HG03139 (cell line): Measurements from ENCODE around the gene ABCG1.

Experiments
- ATAC-seq: cut with Tn5 transposase; IDR thresholded peaks from one replicate; pipeline ENCODE4 v1.9.1; 2021; ENCODE audit not compliant: unreplicated experiment

The ABCG1 gene

DNA sequence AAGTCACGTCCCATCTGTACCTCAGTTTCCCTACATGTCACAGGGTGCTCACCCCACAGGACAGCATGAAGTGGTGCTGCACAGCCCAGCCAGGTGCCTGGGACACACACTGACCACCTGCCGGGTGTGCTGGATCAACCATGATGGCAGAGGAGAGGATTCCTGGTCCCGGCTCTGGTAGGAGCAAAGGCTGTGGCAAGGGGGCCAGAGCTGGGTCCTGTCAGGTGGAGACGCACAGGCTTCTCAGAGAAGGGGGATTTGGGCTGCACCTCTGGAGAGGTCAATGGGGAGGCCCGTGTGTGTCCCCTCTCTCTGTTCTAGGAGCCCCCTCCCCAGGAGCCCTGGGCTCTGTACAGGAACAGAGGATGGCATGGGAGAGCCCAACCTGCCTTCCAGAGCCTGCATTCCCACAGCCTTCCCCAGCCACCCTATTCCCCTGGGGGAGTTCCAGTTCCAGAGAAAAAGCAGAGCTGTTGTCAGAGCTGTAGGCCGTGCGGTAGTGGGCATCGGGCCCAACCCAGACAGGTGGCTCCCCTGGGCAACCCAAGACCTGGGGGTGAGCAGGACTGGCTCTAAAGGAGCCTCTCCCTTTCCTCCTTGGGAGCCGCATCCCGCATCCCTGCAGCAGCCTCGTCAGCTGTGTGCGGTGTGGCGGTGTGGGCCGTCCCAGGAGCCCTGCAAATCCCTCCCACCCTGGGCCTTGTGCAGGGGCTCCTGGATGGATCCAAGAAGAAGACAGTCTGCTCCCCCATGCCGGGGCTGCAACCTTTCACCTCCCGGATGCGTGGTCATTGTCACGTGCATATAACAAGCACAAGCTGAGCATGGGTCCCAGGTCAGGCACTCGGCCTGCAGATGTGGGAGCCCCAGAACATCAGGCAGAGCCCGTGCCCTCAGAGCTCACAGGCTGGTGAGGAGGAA lies 99.1 kb downstream of the ABCG1 start:
- ATAC-seq: no peak

DNA sequence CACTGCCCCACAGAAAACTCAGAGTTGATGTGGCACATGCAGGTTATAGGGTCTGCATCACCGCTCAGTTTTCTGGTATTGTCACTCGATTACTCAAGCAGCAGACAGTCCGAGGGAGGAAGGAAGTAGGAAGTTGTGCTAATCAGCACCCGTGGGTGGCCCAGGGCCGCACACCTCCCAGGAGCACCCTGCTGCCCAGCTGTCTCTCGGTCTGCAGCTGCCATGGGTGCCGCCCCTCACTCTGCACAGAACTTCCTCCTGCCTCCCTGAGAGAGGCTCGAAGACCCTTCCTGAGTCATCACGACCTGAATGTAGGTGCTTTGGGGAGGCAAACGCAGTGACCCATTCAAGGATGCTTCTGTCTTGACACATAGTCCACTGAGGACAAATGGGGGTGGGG lies 100.4 kb downstream of the ABCG1 start:
- no peak for ATAC-seq

DNA sequence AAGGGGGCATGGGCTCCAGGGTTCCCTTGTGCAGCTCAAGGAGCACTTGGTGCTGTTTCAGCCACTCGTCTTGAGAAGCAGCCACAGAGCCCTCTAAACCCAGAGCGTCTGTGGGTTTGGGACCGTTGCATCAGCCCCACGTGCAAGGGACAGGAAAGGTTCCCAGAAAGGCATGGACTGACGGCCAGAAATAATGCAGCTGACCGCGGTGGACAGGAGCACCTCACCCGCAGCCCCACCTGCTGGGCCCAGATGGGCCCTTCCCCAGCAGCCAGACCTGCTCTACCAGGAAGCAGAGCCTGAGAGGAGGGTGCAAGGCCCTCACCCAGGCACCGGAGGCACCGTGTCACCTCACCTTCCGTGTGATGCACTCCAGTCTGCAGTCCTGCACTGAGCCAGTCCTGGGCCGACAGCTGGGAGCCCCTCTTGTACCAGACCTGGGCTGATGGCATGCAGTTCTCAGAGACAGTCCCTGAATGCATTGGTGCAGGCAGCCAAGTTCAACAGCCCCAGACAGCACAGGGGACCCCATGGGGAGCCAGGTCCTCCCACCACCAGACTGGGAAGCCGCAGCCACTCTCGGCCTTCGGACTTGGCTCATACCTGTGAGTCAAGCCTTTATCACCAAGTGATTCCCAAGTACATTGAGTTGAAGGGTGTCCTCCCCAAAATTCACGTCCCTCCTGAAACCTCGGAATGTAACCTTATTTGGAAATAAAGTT lies 101.1 kb downstream of the ABCG1 start:
- ATAC-seq: no peak

DNA sequence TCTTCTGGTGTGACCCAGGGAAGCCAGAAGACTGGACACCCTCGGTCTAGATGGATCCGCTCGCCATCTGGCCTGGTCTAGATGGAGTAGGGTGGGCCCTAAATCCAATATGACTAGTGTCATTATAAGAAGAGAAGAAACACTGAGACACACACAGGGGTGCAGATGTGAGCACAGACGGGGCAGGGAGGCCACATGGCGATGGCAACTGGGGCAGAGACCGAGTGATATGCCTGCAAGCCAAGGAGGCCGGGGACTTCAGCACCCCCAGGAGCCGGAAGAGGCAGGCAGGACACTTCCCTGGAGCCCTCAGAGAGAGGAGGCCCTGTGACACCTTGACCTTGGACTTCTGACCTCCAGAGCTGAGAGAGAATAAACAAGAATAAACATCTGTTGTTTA lies 101.9 kb downstream of the ABCG1 start:
- ATAC-seq: no peak

DNA sequence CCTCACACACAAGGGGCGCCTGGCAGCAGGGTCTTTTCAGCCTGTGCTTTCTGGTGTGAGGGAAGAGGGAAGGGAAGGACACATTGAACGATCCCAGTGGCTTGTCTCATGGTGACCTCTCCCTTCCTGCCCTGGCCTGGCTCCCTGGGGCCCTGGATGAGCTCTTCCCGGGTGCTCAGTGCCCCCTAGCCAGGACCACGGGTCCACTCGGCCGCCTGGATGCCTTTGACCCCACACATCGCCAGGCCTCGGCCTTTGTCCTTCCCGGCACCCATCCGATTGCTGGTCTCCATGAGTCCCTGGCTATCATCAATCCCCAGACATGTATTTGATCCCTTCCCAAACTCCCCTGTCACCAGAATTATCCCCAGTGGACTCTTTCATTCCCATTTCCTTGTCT lies 102.3 kb downstream of the ABCG1 start:
- ATAC-seq: no peak

DNA sequence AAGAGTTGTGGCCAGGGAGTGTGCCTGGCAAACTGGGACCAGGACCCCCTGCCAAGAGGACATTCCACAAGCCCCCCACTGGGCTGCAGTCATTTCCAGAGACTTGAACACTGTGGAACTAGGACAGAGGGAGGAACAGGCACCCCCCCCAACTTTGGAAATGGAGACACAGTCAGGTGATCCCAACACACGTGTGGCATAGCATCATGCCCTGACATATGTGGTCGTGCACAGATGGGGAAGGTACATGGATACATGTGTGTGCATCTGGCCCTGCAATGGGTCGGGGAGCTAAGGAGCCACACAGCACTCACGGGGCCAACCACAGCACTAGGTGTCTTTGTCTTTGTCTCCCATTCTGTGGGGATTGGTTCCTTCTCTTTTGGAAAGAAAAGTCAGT lies 102.9 kb downstream of the ABCG1 start:
- no peak for ATAC-seq

DNA sequence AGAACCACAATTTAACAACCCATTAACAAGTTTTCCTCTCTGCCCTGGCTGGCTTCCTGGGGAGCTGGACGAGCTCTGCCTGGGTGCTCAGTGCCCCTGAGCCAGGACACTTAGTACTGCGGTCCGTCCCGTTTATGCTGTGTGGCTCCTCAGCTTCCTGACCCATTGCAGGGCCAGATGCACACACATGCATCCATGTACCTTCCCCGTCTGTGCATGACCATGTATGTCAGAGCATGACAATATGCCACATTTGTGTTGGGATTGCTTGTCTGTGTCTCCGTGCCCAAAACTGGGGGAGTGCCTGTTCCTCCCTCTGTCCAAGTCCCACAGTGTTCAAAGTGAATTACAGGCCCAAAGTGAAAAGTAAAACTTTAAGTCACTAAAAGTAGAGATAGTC lies 106.0 kb downstream of the ABCG1 start:
- ATAC-seq: no peak

DNA sequence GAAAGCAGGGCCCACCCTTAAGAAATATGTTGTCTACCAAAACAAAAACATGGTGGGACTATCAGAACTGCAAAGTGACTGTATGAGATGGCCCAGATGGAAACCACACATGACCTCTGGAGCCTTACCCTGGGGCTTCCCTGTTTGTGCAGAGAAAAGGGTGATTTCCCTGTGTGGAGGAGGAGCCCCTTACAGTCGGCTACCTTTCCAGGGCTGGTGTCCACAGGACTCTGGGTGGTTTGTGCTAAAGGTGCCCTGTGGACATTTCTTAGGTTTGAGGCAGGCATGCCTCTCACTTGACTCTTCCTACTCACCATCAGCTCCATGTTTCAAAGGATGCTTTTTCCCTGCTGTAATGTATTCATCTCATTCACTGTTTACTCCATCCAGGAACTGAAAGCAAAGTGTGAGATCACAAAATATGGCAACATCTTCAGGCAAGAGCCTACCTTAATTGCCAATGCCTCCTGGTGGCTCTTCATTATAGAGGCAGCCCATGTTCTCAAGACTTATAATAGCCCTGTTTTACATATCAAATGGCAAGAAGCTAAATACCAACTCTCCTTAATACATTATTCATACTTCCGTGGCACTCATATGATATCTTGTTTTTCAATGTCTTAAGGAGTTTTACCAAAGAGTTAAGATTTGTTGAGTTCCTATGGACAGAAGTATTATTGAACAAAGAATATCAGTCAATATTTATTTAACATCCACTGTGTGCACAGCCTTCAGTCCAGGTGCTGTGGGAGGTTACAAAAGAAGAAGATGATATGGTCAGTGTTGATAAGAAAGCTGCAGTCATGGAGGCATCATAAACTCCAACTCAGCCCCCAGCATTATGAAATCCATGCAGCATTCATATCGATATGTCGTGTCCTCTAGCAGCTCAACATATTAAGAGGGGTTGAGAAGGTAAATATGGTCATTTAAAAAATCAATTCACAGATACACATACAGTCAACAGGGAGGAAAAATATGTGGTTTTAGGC lies 111.7 kb downstream of the ABCG1 start:
- ATAC-seq: no peak

DNA sequence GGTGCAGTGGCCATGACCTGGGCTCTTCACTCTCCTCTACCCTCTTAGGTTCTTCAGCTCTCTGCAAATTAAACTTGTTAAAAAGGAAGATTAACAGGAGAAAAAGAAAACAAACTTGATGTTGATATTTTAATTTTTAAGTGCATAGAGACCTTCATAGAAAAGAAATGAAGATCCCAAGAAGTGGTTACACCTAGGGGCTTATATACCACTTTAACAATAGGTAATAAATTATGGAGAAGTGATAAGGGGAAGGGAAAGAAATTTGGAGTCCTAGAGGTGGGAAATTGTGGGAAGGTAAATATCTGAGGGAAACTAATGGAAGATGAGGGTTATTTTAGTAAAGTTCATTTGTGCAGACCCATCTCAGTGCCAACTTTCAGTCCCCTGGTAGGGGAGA lies 112.7 kb downstream of the ABCG1 start:
- ATAC-seq: no peak

DNA sequence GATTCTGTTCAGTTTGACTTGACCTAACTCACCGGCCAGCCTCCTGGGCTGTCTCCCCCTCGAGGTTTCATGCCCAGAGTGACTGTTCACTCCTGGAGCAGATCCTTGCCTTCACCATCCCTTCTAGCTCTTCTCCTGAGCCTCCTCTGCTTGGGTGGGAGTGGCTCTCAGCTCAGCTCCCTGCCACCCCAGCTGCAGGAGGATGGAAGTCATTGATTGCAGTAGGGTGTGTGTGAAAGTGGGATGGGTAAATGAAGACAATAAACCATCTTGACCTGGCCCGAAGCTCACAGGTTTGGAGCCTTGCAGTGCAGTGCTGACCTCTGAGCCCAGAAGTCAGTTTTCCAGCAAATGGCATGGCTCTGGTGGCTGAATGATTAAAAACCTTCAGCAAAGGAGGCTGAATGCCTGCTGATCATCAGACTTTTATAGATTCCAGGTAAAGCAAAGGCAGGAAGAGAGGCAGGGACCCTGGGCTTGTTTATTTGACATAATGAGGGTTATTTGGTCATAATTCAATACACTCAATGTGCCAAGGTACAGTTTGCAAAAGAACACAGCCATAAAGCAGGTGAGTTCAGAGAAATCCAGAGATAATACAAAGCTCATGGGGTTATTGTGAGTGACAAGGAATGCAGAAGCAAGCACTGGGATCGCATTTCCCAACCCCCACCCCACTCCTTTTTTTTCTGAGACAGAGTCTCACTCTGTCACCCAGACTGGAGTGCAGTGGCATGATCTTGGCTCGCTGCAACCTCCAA lies 113.8 kb downstream of the ABCG1 start:
- ATAC-seq: no peak

DNA sequence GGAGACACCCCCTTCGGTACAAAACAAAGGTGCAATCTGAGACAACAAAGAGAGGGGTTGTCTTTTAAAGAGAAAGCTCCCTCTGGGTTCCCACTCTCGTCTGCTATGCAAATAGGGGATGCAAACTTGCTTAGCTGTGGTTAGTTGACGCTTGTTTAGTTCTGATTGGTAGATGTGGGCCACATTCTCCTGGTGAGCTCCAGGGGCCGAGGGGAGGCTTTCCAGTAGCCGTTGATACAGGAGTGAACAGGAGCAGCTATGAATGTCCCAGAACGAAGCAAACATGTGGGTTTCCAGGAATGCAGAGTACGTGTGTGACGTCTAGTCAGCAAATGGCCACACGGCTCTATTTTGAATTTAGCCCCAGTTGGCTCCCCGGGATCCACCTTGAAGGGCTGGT lies 117.1 kb downstream of the ABCG1 start:
- ATAC-seq: no peak

DNA sequence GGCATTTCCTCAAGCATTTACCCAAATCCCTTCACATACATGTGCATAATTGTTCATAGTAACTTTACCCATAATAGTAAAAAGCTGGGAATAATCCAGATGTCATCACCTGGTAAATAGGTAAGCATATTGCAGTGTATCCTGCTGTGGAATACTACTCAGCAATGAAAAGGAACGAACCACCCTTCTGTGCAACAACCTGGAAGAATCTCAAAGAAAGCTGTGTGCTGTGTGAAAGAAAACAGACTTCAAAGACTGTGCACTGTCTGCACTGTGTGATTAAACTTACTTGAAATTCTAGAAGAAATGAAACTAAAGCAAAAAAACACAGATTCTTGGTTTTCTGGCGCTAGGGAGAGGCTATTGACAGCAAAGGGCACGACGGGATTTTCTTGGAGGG lies 118.3 kb downstream of the ABCG1 start:
- ATAC-seq: no peak

DNA sequence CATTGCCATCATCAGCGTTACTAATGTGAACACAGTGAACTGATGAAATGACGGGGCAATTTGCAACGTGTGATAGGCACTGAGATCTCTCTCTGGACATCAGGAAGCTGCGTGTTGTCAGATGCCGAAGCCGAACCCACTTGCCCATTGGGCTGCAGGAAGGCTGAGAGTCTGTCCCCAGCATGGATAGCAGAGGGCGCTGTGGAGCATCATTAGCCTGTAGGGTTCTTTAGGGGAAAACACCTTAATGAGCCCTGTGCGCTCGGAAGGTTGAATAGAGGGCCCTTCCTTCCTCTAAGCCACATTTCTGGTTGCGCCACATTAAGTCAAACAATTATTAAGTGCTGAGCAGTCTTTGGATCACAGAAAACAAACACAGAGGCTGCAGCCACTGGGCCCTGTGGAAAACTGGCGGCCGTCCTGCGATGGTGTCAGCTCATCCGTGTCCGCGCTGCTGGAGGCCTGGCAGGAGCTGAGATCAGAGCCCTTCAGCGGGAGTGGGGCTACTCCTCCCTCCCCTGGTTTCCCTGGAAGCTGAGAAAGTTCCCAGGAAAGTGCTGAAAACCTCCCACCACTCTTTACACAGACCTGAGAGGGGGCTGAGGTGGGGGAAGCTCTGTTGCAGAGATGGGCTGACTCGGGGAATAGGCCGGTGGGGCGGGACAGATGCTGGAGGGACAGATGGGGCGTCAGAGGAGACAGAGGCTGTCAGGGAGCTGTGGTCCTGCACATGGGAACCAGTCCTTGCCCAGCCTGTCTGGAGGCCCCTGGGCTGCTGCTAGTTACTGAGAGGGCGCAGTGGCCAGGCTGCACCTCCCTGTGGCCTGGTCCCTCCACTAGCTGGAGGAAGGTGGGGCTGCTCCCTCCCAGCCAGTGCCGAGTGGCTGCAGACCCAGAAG lies 119.1 kb downstream of the ABCG1 start:
- ATAC-seq: no peak

DNA sequence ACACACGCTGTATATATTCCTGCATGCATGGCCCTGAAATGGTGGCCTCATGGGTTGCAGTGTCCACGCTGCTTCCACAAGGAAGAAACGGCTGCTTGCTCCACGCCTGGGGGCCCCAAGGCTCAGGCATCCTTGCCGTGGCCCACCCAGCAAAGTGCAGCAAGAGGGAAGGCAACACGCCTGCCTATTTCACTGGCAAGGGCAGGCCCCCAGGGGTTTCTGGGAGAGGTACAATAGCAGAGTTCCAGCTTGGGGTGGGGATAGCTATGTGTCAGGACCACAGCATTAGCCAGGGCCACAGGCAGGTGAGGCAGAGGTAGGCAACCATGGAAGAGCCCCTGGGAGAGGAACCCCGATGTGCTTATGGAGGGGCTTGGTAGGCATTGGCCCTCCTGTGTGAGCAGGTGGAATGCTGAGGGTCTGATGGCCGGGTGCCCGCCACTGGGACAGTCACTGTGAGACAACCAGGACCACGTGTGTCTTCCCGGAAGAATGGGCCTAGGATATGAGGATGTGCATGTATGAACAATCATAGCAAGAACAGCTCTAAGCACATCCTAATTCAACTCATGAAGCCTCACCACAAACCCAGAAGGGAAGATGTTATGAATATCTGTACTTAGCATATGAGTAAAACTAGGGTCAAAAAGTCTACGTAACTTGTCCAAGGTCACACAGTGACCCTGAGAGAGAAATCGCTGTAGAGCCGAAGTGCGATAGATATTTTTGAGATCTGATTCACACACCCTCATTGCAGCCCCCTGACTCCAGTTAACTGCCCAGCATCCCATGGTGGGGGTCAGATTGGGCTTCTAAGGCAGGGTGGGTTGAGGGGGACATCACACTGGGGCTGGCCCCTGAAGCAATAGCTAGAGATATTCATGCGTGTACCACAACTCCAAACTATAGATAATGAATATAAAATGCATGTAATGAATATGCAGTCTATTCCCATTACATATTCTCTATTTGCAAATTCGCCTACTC lies 120.1 kb downstream of the ABCG1 start:
- no peak for ATAC-seq

DNA sequence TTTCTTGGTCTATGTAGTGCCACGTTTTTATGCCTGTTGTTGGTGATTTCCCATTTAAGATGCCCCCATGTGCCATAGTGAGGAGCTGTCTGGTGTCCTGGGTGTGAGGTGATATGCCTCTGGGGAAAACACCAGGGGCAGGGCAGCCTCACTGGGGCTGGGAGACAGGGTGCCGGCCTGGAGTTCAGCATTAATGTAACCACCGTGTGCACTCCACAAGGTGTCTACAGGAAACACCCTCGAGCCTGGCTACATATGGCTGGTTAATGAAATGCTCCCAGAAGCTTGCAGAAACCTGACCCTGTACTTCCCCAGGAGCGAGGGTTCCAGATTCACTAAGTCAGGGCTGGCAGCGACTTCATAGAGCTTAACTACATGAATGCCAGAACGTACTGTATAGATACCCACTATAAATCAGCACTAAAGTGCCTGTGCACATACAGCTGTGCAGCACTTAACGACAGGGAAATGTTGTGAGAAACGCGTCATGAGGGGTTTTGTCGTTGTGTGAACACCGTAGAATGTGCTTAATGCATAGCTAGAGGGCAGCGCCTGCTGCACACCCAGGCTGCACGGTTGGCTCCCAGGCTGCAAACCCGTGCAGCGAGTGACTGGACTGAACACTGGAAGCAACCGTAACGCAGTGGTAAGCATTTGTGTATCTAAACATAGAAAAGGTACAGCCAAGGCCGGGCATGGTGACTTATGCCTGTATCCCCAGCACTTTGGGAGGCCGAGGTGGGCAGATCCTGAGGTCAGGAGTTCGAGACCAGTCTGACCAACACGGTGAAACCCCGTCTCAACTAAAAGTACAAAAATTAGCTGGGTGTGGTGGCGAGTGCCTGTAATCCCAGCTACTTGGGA lies 121.5 kb downstream of the ABCG1 start:
- no peak for ATAC-seq

DNA sequence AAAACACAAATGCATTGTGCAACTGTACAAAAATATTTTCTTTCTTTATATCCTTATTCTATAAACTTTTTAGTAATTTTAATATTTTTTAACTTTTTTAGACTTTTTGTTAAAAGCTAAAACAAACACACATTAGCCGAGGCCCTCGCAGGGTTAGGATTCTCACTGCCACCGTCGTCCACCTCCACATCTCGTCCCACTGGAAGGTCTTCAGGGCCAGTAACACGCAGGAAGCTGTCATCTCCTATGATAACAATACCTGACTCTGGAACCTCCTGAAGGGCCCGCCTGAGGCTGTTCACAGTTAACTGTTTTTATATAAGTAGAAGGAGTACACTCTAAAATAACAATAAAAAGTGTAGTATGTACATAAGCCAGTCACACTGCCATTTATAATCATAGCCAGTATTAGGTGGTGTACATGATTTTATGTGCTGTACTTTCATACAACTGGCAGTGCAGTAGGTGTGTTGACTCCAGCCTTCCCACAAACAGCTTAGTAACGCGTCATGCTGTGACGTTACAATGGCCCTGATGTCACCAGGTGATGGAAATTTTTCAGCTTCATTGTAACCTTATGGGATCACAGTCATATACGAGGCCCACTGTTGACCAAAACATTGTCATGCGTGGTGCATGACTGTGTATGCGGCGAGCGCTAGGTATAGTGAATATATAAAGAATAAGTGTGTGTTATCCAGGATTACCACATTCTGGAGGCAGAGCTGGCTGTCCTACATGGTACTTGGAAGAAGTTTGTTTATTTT lies 123.0 kb downstream of the ABCG1 start:
- no peak for ATAC-seq

DNA sequence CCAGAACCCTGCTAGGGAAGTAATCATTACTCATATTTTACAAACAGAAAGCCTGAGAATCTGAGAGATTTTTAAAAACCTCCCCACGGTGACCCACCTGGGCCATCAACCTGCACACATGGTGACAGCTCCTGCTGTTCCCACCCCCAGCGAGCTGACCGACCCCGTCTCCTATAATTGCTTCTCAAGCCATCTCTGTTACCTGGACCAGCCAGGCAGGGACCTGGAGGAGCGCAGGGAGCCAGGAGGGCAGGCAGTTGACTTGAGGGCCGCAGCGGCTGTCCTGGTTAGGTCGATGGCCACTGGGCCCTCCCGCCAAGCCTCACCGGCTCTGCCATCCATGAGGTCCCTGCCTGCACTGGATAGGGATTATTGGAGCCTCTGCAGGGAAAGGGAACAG lies 124.2 kb downstream of the ABCG1 start:
- no peak for ATAC-seq
